HL-60/S4 treated with retinoic acid at 250 ng/mL for 4 days and 3 days (cell line): ENCODE data around the gene DYNLL2.
"Not testable (repeated sequence)": the region's sequence is repeated elsewhere in the genome, so short reads cannot be mapped to it uniquely, and the experiment has no call there.

Experiments
- in situ Hi-C: fragments of 300-500 bp; cut with MboI; formaldehyde crosslinking; loops from 2 replicates; pipeline ENCODE4 v1.7.0; 2022; ENCODE audit warnings: low sequenced_read_pairs

DYNLL2 gene

DNA sequence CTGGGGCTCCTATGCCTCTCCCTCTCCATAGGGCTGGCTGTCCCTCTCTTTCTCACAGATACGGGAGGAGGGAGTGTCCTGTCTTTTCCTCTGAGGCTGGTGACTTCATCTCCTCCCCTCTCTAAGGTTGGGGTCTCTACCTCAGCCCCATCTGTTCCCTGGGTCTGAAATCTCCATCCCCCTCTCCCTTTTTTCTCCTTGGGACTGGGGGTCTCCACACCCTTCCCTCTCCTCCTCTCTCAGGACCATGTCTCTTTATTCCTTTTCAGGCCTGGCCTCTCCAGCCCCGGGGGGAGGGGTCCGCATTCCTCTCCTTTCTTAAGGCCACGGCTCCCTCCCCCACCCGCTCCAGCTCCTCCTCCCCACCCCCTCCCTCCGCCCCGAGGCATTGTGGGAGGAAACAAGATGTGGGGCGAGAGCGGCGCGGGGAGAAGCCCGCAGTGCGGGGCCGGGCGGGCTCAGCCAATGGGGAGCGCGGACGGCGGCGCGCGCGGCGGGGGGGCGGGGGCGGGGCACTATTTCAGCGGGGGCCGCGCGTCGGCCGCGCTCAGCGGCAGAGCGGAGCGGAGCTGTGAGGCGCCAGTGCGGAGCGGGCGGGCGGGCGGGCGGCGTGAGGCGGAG is at the start of gene DYNLL2:
Gene DYNLL2, plus strand, starts transcription at position 550 of the 621 bp plus-strand sequence. CDS start 3,672 bp downstream, outside the sequence.
- in situ Hi-C loops, result no loop called here

- in situ Hi-C loops, result no loop called here
These were observed 43.2 kb upstream of the DYNLL2 start for GRCh38 chr17:58039975-58040374.

DNA sequence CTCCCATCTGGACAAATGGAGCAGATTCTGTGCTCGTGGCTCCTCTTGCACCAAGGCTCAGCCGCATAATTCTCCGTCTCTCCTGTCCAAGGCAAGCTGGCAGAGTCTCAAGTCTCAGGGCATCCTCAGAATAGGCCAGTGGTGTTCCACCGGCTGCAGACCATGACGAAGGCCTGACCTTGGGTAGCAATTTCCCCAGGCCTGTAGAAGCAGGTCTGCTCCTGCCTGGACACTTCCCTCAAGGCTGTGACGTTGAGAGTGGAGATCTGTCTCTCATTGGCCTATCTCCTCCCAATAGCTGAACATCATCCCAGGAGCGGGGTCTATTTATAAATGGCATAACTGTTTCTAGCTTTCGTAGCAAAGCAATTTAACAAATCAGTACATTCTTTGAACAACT is 42.8 kb upstream of the DYNLL2 start:
- in situ Hi-C loops, result no loop called here

DNA sequence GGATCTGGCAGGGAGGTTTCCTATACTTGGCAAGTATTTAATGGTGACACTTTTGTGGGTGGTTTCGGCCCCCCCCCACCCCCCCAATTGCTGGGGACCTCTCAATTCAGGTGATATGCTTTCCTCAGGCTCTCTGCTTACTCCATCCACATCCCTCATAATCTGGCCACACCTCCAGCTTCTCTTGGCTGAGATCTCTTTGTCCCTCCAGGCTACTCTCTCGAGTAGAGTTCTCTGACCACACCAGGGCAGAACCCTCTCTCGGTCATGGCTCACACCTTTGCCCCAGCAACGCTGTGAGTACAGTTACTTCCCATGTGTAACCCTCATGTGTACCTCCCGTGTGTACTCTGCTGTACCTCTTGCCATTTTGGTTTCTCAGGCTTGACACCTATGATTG is 42.1 kb upstream of the DYNLL2 start:
- in situ Hi-C loops, result no loop called here

DNA sequence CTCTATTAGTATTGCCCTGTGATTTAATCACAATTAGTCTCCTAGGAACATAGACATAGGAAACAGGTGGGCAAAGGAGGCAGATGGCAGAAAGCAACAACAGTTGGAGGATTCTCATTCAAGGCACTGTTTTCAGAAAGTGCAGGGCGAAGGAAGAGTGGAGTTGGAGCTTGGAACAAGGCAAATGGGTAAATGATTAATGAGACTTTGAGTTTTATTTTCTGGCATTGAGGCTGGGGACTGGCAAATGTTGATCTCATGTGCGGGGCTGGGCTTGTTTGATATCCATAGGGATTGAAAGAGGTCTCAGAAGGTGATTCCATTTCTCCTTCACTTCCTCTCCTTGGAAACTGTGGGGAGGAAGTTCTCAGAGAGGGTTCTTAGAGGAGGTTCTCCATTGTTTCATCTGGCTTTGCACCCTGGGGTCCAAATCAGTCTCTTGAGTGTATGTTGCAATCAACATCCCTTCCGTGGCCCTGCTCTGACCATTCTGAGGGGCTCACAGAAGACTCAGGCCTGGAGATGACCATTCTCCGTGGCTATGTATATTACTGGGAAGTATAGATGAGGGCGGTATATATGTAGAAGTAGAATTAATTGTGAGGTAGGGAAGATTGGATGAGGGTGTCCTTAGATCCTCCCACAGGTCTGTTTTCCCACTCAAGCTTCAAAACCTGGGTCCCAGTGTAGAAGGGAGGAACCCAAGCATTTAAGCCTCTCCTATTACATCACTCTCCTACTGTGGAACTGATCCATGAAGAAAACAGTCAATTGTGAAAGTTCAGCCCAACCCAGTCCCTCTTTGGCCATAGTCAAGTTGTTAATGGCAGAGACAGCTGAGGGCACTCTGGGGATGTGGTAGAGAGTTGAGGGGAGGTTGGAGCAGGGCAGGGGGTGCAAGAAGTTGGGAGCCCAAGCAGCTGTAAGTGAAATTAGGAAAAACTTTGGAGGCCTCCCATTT is 39.7 kb upstream of the DYNLL2 start:
- in situ Hi-C loops, result no loop called here

DNA sequence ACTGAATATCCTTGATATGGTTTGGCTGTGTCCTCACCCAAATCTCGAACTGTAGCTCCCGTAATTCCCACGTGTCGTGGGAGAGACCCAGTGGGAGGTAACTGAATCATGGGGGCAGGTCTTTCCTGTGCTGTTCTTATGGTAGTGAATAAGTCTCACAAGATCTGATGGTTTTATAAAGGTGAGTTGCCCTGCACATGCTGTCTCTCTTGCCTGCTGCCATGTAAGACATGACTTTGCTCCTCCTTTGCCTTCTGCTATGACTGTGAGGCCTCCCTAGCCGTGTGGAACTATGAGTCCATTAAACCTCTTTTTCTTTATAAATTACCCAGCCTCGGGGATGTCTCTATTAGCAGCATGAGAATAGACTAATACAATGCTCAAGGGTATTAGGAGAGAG is 39.0 kb upstream of the DYNLL2 start:
- in situ Hi-C loops, result not testable (repeated sequence)

GRCh38 chr17:58046239-58047094 is 36.8 kb upstream of the DYNLL2 start:
- in situ Hi-C loops, result no loop called here

DNA sequence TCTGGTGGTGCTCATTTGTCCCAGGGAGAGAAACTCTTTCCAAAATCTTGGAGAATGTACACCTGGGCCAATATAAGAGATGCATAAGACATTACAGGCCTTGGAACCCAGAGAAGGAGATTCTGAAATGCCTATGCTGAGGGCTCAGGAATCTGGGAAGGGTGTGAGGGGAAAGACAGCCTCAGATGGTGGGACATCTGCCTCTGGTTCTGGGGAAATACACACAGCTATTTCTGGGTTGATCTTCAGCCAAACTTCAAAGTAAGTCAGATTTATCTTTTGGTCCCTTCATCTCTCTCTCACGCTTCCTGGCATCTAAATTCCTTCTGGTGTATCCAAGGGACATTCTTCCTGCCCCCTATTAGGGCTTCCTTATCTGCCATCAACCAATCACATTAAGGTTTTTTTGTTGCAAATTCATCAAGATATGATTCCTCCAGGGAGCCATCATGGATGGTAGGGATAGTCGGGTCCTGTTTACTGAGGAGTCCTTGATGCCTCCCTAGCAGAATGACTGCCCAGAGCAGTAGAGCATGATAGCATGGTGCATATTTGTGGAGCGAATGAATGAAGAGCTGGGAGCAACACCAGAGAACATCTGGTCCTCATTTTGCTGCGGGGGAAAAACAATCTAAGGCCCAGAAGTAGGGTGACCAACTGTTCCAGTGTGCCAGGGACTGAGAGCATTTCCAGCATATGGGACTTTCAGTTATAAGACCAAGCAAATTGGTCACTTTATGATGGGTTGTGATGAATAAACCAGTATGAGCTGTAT is 35.7 kb upstream of the DYNLL2 start:
- in situ Hi-C loops, result no loop called here

GRCh38 chr17:58049533-58049932 is 33.7 kb upstream of the DYNLL2 start:
- in situ Hi-C loops, result no loop called here

- in situ Hi-C loops, result no loop called here
These were observed 32.3 kb upstream of the DYNLL2 start for GRCh38 chr17:58050966-58051365.

DNA sequence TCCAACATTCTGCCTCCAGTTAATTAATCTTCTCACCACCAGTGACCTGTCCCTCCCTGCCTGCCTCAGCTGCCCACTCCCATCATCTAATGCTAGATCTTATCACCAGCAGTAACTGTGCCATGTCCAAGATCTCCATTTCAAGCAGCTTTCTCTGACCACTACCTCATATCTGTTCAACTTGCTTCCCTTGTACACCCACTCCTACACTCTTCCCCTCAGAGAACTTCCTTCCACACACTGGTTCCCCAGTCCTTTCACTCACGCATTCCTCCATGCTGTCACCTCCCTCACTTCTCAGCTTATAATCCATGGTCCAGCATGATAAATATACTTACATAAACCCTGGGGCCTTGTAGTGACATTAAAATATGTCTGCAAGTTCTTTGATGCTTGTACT is 31.8 kb upstream of the DYNLL2 start:
- in situ Hi-C loops, result no loop called here

GRCh38 chr17:58052407-58052806 is 30.8 kb upstream of the DYNLL2 start:
- in situ Hi-C loops, result no loop called here

DNA sequence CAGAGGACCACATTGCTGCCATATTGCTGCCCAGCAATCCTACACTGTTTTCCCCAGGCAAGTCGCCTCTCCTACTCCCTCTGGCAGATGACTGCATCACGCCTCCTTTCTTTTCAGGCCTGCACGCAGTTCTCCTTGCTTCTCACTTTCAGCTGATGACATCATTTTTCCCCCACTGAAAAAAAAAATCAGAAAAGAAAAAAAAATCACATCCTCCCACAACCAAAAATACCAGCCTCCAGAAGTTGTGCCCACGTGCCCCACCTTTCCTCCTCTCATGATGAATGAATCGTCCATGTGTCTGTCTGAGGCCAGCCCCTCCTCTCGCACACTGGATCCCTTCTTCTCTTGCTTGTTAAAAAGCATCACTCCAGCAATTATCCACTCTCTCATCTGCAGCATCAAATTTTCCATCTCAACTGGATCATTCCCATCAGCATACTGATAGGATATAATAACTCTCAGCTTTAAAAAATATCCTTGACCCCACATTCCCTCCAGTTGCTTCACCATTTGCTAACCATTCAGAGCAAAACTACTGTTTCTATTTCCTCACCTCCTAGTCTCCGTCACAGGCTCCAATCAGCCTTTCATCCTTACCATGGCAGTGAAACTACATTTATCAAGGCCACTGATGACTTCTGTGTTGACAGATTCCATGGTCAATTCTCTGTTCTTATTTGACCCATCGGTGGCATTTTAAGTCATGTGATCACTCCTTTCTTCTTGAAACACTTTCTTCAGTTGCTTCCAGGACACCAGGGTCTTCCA is 30.1 kb upstream of the DYNLL2 start:
- in situ Hi-C loops, result no loop called here

- in situ Hi-C loops, result no loop called here
These were observed 28.6 kb upstream of the DYNLL2 start for GRCh38 chr17:58054641-58055040.

DNA sequence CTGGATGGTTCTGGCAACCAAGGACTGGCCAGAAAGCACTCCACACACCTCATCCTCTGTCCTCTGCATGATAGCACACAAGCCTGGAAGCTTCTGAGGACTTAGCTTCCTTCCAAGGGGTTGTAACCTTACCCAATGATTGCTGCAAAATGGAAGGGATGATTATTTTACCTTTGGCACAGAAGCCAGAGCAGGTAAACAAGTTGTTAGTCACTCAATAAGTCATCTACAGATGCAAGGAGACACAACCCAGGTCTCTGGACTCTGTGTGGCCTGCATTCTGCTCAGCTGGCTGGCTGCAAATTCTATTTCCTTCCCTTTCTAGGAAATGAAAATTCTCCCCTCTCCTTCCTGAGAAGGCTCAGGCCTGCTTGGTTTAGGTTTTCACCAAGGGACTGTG is 26.7 kb upstream of the DYNLL2 start:
- in situ Hi-C loops, result no loop called here

DNA sequence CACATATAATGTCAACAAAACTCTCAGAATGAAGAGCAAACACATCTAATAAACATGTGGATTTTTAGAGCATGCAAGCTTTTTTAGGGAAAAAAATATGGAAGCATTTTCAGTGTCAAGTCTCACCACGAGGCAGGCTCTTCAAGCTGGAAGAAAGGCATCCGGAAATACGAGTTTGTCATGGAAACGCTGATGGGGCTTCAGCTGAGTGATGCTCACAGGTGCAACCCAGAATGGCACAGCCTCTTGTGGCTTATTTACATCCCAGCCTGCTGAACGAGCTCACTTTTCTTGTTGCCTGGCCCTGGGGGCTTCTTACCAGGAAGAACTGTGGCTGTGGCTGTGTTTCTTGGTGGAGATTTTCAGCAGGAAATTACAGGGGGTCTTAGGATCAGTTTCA is 24.1 kb upstream of the DYNLL2 start:
- in situ Hi-C loops, result no loop called here

DNA sequence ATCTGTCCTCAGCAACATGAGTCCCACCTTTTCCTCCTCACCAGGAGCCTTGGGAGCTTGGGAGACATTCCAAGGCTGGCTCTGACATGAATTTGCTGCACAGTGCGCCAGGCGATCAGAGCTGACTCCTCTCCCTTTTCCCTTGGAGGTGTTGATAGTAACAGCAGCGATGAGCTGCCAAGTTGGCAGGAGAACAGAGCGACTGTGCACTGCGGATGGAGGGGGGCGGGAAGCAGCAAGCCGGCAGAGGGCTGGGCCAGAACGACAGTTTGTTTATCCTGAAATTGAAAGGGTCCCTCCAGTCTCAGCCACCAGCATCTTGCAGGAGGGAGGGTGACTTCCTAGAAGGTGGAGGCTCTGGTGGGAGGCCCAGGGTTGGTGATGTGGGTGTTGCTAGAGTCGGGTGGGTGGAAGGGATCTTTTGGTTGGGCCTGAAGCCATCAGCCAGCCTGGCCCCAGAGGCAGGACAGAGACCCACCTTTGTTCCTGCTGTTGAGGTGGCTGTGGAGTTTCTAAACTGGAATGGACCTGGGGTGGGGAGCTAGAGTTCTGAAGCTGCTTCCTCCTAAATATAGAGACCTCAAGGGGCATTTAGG is 22.5 kb upstream of the DYNLL2 start:
- in situ Hi-C loops, result no loop called here

- in situ Hi-C loops, result no loop called here
These were observed 21.5 kb upstream of the DYNLL2 start for GRCh38 chr17:58061672-58062071.

- in situ Hi-C loops, result no loop called here
These were observed 18.0 kb upstream of the DYNLL2 start for GRCh38 chr17:58065238-58065637.
